ENCODE results near the gene IZUMO1R.
A peak's percentile ranks its signal among the peaks of the same experiment; 100 is the strongest.

Gene IZUMO1R

DNA sequence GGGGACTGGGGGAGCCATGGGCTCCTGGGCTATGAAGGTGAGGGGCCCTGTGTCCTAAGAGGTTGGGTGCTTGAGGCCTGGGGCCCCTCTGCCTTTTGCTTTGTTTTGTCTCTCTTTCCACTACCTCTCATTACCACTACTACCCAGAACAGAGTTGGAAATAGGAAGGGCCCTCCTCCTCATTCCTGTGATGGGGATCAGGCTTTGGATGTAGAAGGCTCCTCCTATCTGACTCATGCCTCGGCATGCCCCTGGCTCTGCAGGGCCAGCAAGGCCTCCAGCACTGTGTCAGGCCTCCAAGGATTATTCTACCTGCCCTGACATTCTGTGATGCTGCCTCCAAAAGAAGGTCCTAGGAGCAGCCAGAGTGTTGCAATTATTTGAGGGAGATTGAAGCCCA, 766 bp downstream of the IZUMO1R start:
- Mint-ChIP-seq H3K4me3 (no peak overlapping the region), H3K36me3 (ENCODE audit: insufficient read depth) (no peaks in the 10 kb centered on the region), H3K27me3 (peaks cover 23% of the 10 kb centered on the region), H3K27ac (ENCODE audit: low read depth) (no peak overlapping the region), H3K9me3 (no peaks in the 10 kb centered on the region), H3K4me1 (no peaks in the 10 kb centered on the region)
- no peak for ATAC-seq (replicated peaks; ENCODE audit: extremely low read depth, poor library complexity, severe bottlenecking)
- no peak for DNase-seq (ENCODE audit: low spot score in 2 of 2)

DNA sequence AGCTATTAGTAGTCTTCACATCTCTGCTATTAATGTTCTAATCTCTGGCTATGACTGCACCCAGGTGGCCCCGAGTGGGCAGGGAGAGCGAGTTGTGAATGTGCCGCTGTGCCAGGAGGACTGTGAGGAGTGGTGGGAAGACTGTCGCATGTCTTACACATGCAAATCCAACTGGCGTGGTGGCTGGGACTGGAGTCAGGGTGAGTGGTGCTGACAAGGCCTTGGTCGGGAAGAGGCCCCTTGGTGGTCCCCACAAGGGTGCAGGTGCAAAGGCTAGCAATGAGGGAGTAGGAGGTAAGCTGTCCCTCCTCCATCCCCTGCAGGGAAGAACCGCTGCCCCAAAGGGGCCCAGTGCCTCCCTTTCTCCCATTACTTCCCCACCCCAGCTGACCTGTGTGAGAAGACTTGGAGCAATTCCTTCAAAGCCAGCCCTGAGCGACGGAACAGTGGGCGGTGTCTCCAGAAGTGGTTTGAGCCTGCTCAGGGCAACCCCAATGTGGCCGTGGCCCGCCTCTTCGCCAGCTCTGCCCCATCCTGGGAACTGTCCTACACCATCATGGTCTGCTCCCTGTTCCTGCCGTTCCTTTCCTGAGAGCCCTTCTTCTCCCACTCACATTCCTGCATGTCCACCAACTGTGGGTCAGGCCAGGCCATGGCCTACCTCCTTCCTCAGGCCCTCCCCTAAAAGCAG, 2.9 kb downstream of the IZUMO1R start:
- H3K4me1 Mint-ChIP-seq: no peaks in the 10 kb centered on the region
- no peak overlapping the region for H3K4me3 Mint-ChIP-seq
- ATAC-seq (replicated peaks; ENCODE audit: extremely low read depth, poor library complexity, severe bottlenecking): no peak
- H3K27me3 Mint-ChIP-seq: peaks cover 36% of the 10 kb centered on the region
- no peaks in the 10 kb centered on the region for H3K36me3 Mint-ChIP-seq (ENCODE audit: insufficient read depth)
- H3K27ac Mint-ChIP-seq (ENCODE audit: low read depth): no peak overlapping the region
- no peaks in the 10 kb centered on the region for H3K9me3 Mint-ChIP-seq
- no peak for DNase-seq (ENCODE audit: low spot score in 2 of 2)

DNA sequence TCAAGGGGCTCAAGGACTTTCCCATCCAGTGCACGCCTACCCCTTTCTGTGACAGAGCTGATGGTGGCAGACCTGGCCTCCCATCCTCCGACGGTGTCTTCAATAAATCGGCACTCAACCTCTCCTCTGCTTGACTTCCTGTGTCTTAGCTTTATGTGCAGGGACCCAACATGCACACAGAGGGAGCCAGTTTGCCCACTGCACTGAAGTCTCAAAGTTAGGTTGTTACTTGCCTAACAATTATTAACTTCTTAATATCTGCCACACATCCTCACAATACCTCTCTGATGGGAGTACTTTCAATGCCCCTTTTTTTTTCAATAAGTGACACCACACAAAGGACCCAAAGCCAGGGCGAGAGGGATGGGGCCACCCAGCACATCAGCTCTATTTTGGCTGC, 3.6 kb downstream of the IZUMO1R start:
- H3K4me3 Mint-ChIP-seq: no peak overlapping the region
- H3K36me3 Mint-ChIP-seq (ENCODE audit: insufficient read depth): no peaks in the 10 kb centered on the region
- H3K27me3 Mint-ChIP-seq: peaks cover 44% of the 10 kb centered on the region
- H3K27ac Mint-ChIP-seq (ENCODE audit: low read depth): no peak overlapping the region
- no peaks in the 10 kb centered on the region for H3K9me3 Mint-ChIP-seq
- ATAC-seq (replicated peaks; ENCODE audit: extremely low read depth, poor library complexity, severe bottlenecking): no peak
- H3K4me1 Mint-ChIP-seq: no peaks in the 10 kb centered on the region
- DNase-seq (ENCODE audit: low spot score in 2 of 2): no peak

DNA sequence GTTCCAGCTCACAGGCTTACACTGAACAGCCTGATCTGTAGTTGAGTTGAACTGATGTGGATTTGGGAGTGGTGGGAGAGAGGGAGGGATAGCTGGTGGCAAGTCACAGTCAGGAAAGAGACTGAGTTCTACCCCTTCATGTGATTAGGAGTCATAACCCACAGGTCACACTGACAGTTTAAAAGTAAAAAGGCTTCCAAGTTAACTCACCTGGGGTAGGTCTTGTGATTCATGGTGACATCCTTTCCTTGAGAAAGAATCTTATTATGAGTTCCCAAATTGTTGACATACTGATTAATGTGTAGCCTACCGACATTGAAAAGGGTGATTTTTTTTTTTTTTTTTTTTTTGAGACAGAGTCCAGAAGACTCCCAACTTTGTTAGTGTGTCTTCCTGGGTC, 5.4 kb downstream of the IZUMO1R start:
- ATAC-seq (replicated peaks; ENCODE audit: extremely low read depth, poor library complexity, severe bottlenecking) (no peak), DNase-seq (ENCODE audit: low spot score in 2 of 2) (no peak)
- Mint-ChIP-seq H3K36me3 (ENCODE audit: insufficient read depth) (no peaks in the 10 kb centered on the region), H3K9me3 (no peaks in the 10 kb centered on the region), H3K27ac (ENCODE audit: low read depth) (no peak overlapping the region), H3K4me3 (no peak overlapping the region), H3K27me3 (peaks cover 61% of the 10 kb centered on the region), H3K4me1 (no peaks in the 10 kb centered on the region)

DNA sequence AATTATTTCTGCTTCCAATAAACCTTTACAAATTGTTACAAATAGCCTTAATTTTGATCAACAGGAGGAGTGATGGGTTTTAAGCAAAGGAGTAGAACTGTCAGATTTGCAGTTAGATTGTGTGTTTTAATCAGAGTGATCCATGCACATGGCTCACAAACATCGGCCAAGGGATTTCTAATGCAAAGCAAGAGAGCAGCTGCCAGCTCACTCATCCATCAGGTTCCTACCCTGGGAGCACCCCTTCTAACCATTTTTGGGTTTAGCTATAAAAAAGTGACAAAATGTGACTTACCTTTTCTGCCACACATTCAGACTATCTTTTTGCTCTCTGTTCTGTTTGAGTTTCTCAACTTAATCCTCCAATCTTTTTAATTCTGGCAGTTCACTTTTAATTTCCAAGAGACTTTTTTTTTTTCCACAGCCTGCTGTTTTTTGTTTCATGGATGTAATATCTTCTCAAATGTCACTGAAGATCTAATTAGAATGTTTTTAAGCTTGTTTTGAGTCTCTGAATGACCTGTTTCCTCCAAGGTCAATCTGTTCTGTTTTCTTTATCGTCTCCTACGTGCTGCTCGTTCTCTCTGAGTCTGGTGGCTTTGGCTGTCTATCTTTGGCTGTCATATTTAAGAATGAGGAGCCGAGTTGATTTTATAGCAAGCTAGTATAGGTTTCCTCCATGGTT, 6.0 kb downstream of the IZUMO1R start:
- H3K27ac Mint-ChIP-seq (ENCODE audit: low read depth): no peak overlapping the region
- ATAC-seq (replicated peaks; ENCODE audit: extremely low read depth, poor library complexity, severe bottlenecking) (no peak), DNase-seq (ENCODE audit: low spot score in 2 of 2) (no peak)
- H3K4me3 Mint-ChIP-seq: no peak overlapping the region
- H3K9me3 Mint-ChIP-seq: no peaks in the 10 kb centered on the region
- H3K36me3 Mint-ChIP-seq (ENCODE audit: insufficient read depth): no peaks in the 10 kb centered on the region
- H3K27me3 Mint-ChIP-seq: peaks cover 67% of the 10 kb centered on the region
- no peaks in the 10 kb centered on the region for H3K4me1 Mint-ChIP-seq

DNA sequence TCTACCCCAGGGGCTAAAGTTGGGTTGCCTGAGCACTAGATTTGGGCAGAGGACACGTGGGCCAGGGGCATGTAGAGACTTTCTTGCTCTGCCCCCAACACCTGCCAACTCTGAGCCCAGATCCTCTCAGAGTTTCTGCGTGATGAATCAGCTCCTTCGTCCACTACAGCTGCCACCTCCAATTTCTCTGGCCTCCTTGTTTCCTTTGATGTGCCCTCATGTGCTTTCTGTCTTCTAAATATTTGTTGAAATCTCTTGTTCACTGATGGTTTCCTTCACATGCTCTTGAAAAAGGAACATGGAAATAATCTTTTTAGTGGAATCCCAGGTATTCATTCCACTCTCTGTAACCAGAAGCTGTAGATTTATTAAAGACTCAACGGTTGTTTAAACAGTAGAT, 8.0 kb downstream of the IZUMO1R start:
- no peaks in the 10 kb centered on the region for H3K4me1 Mint-ChIP-seq
- H3K36me3 Mint-ChIP-seq (ENCODE audit: insufficient read depth): no peaks in the 10 kb centered on the region
- no peaks in the 10 kb centered on the region for H3K9me3 Mint-ChIP-seq
- ATAC-seq (replicated peaks; ENCODE audit: extremely low read depth, poor library complexity, severe bottlenecking) (no peak), DNase-seq (ENCODE audit: low spot score in 2 of 2) (no peak)
- H3K4me3 Mint-ChIP-seq: no peak overlapping the region
- H3K27ac Mint-ChIP-seq (ENCODE audit: low read depth): no peak overlapping the region
- peaks cover 71% of the 10 kb centered on the region for H3K27me3 Mint-ChIP-seq

DNA sequence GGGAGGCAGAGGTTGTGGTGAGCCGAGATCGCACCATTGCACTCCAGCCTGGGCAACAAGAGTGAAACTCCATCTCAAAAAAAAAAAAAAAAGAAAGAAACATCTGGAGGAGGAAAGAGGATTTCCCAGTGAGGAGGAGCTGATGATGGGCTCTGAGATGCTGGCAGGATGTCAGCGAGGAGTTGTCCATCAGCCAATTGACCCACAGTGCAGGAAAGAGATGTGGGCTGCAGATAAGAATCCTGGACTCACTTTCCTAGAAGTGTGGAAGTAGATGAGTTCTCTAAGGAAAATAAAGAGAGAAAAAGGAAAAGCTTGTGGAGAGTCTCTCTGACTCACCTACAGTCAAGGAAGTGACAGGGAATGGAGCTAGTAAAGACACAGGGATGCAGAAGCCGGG, 9.7 kb downstream of the IZUMO1R start:
- Mint-ChIP-seq H3K27me3 (peaks cover 54% of the 10 kb centered on the region), H3K4me1 (no peaks in the 10 kb centered on the region), H3K27ac (ENCODE audit: low read depth) (no peak overlapping the region), H3K9me3 (no peaks in the 10 kb centered on the region), H3K36me3 (ENCODE audit: insufficient read depth) (no peaks in the 10 kb centered on the region), H3K4me3 (no peak overlapping the region)
- DNase-seq (ENCODE audit: low spot score in 2 of 2) (no peak), ATAC-seq (replicated peaks; ENCODE audit: extremely low read depth, poor library complexity, severe bottlenecking) (no peak)

DNA sequence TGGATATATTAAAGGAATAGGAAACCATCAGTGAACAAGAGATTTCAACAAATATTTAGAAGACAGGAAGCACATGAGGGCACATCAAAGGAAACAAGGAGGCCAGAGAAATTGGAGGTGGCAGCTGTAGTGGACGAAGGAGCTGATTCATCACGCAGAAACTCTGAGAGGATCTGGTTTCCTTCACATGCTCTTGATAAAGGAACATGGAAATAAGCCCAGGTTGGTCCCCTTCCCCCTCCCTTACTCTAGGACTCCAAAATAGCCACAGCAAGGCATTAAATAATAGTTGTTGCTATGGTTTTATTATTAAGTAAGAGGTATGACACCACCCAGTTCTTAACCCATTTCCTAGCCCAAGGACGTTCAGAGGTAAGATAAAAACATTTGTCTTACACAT, 11.3 kb downstream of the IZUMO1R start:
- no peak for ATAC-seq (replicated peaks; ENCODE audit: extremely low read depth, poor library complexity, severe bottlenecking)
- Mint-ChIP-seq H3K36me3 (ENCODE audit: insufficient read depth) (no peaks in the 10 kb centered on the region), H3K27me3 (peaks cover 44% of the 10 kb centered on the region), H3K4me1 (no peaks in the 10 kb centered on the region), H3K27ac (ENCODE audit: low read depth) (no peak overlapping the region), H3K9me3 (no peaks in the 10 kb centered on the region), H3K4me3 (no peak overlapping the region)
- no peak for DNase-seq (ENCODE audit: low spot score in 2 of 2)

DNA sequence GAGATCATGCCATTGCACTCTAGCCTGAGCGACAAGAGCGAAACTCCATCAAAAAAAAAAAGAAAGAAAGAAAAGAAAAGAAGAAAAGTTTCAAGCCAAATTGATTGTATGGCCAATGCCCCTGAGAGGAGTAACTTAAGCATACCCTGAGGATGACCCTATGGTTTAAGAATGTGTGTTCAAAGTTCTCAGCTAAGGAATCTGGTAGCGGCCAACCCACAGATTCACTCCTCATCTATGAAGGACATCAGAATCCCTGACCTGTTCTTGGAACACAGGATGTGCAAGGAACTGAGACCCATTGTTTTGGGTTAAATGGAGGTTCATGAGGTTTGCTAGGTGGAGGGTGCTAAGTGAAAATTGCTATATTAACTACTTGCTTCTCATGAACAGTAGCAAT, 18.1 kb downstream of the IZUMO1R start:
- H3K27me3 Mint-ChIP-seq: peaks cover 11% of the 10 kb centered on the region
- H3K9me3 Mint-ChIP-seq: no peaks in the 10 kb centered on the region
- H3K4me1 Mint-ChIP-seq: no peaks in the 10 kb centered on the region
- no peak for DNase-seq (ENCODE audit: low spot score in 2 of 2)
- H3K4me3 Mint-ChIP-seq: no peak overlapping the region
- no peaks in the 10 kb centered on the region for H3K36me3 Mint-ChIP-seq (ENCODE audit: insufficient read depth)
- no peak for ATAC-seq (replicated peaks; ENCODE audit: extremely low read depth, poor library complexity, severe bottlenecking)
- H3K27ac Mint-ChIP-seq (ENCODE audit: low read depth): no peak overlapping the region

DNA sequence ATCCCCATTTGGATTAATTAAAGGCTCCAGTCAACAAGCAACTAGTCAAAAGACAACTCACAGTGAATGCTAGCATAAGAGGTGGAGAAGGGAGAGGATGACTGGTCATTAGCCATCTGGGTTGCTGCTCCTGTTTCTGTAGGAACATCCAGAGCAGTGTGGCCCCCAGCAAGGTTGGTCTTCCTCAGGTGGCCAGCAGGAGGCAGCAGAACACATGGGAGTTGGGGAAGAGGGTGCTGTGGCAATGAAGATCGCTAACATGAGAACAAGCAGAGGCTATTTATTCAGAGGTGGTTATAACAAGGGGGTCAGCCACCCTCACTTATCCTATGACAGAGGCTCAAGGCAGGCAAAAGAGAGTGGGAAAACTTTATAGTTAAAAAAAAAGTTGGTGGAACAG, 21.3 kb downstream of the IZUMO1R start:
- Mint-ChIP-seq H3K9me3 (no peaks in the 10 kb centered on the region), H3K4me1 (no peaks in the 10 kb centered on the region), H3K27ac (ENCODE audit: low read depth) (no peak overlapping the region), H3K4me3 (no peak overlapping the region), H3K36me3 (ENCODE audit: insufficient read depth) (no peaks in the 10 kb centered on the region), H3K27me3 (peaks cover 27% of the 10 kb centered on the region)
- peak; percentile 54 for ATAC-seq (replicated peaks; ENCODE audit: extremely low read depth, poor library complexity, severe bottlenecking)
- peak; percentile 28 to 36 for DNase-seq (ENCODE audit: low spot score in 2 of 2)

DNA sequence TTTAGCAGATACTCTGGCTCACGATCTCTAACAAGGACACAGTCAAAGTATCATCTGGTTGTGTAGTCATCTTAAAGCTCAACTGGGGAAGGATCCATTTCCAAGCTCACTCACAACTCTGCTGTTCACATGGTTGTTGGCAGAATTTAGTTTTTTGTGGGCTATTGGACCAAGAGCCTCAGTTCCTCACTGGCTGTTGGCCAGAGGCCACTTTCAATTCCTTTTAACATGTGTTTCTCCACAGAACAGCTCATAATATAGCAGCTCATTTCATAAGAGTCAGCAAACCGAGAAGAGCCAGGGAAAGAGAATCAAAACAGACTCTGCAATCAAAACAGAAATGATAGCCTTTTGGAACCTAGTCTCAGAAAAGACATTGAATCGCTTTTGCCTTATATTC, 22.6 kb downstream of the IZUMO1R start:
- Mint-ChIP-seq H3K4me3 (no peak overlapping the region), H3K27ac (ENCODE audit: low read depth) (no peak overlapping the region), H3K4me1 (no peaks in the 10 kb centered on the region), H3K36me3 (ENCODE audit: insufficient read depth) (no peaks in the 10 kb centered on the region), H3K27me3 (peaks cover 40% of the 10 kb centered on the region), H3K9me3 (no peaks in the 10 kb centered on the region)
- no peak for ATAC-seq (replicated peaks; ENCODE audit: extremely low read depth, poor library complexity, severe bottlenecking)
- no peak for DNase-seq (ENCODE audit: low spot score in 2 of 2)

DNA sequence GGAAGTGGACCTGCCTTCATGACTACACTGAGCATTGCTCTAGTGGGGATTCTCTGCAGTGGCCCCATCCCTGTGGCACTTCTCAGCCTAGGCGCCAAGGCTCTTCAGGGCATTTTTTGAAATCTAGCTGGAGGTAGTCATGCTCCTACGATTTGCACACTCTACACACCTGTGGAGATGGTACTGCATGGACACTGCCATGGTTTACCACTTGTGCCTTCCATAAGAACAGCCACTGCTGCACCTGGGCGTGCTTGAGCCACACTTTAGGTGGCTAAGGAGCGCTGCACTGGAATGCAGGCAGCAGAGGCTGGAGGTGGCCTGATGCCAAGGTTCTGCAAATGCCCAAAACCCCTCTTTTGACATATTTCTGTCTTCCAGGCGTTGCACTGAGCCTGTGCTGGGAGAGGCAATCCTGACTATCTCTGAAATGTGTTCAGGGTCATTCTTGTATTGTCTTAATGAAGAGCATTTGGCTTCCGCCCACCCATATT, 24.3 kb downstream of the IZUMO1R start:
- H3K36me3 Mint-ChIP-seq (ENCODE audit: insufficient read depth): no peaks in the 10 kb centered on the region
- H3K4me1 Mint-ChIP-seq: no peaks in the 10 kb centered on the region
- DNase-seq (ENCODE audit: low spot score in 2 of 2) (no peak), ATAC-seq (replicated peaks; ENCODE audit: extremely low read depth, poor library complexity, severe bottlenecking) (no peak)
- H3K27me3 Mint-ChIP-seq: peaks cover 47% of the 10 kb centered on the region
- H3K27ac Mint-ChIP-seq (ENCODE audit: low read depth): no peak overlapping the region
- H3K9me3 Mint-ChIP-seq: no peaks in the 10 kb centered on the region
- H3K4me3 Mint-ChIP-seq: no peak overlapping the region

DNA sequence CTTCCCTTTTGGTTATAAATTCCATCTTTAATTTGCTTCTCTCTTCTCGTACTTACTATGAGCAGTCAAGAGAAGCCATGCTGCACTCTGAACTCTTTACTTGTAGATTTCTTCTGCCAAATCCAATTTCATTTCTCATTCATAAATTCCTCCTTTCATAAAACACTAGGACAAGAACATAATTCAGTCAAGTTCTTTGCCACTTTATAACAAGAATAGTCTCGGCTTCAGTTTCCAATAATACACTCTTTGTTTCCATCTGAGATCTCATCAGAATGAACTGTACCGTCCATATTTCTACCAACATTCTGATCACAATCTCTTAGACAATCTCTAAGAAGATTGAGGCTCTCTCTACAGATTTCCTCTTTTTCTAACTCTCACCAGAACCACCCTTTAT, 25.1 kb downstream of the IZUMO1R start:
- peaks cover 47% of the 10 kb centered on the region for H3K27me3 Mint-ChIP-seq
- no peaks in the 10 kb centered on the region for H3K9me3 Mint-ChIP-seq
- no peak for ATAC-seq (replicated peaks; ENCODE audit: extremely low read depth, poor library complexity, severe bottlenecking)
- H3K36me3 Mint-ChIP-seq (ENCODE audit: insufficient read depth): no peaks in the 10 kb centered on the region
- H3K27ac Mint-ChIP-seq (ENCODE audit: low read depth): no peak overlapping the region
- no peak overlapping the region for H3K4me3 Mint-ChIP-seq
- H3K4me1 Mint-ChIP-seq: no peaks in the 10 kb centered on the region
- DNase-seq (ENCODE audit: low spot score in 2 of 2): no peak

Data from central memory CD8-positive, alpha-beta T cell (primary cell).